HG03095 (cell line): Measurements from ENCODE around the gene SARDH.
"Not testable (repeated sequence)": the region's sequence is repeated elsewhere in the genome, so short reads cannot be mapped to it uniquely, and the experiment has no call there.

ENCODE experiments used
- ATAC-seq: cut with Tn5 transposase; IDR thresholded peaks from one replicate; pipeline ENCODE4 v1.9.1; 2021; ENCODE audit warnings: moderate library complexity; ENCODE audit not compliant: unreplicated experiment

Gene SARDH

DNA sequence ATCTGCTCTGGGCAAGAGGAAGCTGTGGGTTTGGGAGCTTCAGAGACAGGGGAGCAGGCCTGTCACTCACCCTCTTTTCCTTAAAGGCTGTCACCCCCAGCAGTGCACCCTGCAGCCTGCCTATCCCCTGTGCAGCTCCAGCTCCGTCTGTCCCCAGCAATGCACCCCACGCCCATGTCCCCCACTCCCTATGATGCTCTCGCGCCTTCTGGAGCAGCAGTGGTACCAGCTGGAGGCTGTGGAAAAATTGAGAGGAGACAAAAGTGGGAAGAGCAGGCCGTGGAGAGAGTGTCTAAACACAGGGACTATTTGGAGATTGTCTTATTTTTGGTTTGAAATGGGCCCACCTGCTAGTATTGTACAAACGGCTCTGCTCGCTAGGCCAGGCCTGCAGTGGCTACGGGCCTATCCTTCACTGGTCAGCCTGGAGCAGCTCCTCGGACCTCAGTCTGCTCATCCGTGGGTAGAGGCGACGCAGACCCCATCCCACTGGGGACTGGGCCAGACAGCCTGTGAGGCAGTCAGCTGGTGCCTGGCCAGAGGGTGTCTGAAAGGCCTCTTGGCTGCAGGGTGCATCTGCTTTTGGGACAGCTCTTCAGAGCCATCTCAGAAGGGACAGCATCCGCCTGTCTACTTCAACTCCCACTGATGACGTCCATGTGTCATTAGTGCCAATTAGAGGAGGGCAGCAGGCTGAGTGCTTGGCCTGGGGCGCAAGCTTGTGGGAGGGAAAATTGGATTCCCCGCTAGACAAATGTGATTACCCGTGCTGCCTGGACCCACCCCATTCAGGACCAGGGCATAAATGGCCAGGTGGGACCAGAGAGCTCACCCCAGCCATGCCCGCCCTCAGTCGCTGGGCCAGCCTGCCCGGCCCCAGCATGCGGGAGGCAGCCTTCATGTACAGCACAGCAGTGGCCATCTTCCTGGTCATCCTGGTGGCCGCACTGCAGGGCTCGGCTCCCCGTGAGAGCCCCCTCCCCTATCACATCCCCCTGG is 102.3 kb downstream of the SARDH start, which contains the start of gene DBH:
Gene DBH (plus strand): TSS at position 831 of the 999 bp plus-strand sequence. CDS start 9 bp downstream, at position 840.
- ATAC-seq: no peak

- no peak for ATAC-seq
Measured at GRCh38 chr9:133635098-133635497, 103.1 kb downstream of the SARDH start.

- no peak for ATAC-seq
Measured at GRCh38 chr9:133634081-133634691, 104.0 kb downstream of the SARDH start.

GRCh38 chr9:133633681-133634080 is 104.5 kb downstream of the SARDH start:
- no peak for ATAC-seq

DNA sequence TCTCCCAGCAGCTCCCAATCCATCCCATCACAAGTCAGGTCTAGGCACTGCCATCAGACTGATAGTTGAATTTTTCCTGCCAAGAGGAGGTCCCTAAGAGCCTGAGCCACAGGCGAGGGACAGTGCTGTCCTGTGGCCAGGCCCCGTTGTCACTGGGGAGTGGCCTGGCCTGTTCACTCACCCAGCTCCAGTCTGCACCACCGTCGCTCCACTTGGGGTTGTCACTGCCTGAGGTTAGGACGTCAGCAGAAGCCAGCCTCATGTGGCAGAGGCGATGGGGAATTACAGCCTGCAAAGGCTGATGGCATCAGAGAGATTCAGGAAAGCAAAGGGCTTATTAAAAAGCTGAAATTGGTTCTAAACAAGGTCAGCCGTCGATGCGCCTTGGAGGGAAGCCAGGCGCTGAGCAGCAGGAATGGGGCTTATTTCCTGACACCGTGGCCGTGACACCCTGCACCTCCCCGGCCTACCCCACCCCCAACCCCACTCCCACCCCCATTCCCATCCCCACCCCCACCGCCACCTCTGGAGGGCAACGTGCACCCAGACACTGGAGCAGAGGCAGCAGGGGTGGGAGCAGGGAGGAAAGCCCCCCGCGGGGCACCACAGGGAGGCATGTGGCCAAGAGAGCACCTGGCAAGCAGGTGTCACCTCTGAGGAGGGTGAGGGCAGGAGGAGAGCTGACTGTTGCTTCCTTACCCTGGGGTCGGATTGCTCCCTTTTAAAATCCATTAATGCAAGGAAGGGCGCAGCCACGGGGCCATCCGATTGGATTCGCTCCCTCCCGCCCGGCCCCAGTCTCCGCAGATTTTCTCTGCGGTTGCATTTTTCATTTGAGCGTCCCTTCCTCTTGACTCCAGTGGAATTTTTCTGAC is 105.1 kb downstream of the SARDH start:
- no peak for ATAC-seq

DNA sequence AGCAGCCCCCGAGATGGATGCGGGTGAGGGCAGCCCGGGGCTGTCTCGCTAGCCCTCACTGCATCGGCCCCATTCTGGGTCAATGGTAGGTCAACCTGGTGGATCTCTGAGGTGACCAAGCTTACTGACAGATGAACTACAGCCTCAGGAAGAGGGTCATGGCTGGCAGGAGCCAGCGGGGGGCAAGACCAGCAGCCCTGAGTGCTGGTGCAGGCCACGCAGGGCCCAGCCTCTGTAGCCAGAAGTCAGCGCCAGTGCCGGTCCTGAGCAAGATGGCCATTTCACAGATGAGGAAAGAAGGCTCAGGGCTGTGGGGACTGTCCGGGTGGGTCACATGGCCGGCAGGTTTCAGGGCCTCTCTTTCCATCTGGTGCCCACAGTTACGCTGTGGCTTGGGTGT is 107.0 kb downstream of the SARDH start:
- no peak for ATAC-seq

- ATAC-seq: no peak
Measured at GRCh38 chr9:133629221-133630110, 108.7 kb downstream of the SARDH start.

GRCh38 chr9:133628766-133629165 is 109.4 kb downstream of the SARDH start:
- no peak for ATAC-seq

DNA sequence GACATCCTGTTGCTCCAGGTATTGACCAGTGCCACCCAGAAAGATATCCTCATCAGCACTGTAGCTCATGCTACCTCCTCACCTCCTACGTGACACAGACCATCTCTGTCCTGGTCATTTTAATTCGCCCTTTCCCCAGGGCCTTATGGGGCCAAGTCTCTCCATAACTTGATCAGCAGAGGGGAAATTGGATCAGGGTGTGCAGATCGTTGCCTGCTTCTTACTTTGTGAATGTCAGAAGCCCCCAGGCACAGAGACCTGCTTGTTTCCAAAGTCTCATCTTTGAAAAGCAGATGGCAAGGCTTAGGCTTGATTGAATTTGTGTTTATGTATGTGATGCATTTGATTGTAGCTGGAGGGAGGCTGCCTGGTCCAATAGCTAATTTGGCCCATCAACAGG is 110.8 kb downstream of the SARDH start:
- ATAC-seq: no peak

DNA sequence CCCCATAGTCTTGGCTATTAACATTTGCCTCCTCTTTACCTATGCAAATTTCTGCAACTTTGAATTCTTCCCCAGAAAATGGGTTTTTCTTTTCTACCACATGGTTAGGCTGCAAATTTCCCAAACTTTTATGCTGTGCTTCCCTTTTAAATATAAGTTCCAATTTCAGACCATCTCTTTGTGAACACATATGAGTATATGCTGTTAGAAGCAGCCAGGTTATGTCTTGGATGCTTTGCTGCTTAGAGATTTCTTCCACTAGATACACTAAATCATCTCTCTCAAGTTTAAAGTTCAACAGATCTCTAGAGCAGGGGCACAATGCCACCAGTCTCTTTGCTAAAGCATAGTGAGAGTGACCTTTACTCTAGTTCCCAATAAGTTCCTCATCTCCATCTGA is 112.1 kb downstream of the SARDH start:
- ATAC-seq: not testable (repeated sequence)

DNA sequence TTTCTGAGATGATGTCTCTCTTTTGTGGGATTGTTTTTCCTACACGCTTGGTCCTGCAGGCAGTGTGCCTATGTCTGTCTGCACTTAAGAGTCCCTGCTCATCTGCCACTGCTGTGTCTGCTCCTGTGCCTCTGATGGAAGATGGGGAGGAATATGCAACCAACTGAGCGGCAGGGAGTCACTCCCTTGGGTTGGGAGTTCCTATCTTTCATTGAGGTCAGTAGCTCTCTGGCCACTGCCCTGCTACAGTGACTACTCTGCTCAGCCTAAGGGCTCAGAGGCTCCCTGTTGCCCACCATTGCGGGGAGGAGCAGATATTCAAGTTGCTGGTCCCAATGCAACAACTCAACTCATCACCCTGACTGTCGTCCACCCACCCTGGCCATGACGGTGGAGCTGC is 115.6 kb downstream of the SARDH start:
- no peak for ATAC-seq

- ATAC-seq: no peak
Measured at GRCh38 chr9:133621725-133622267, 116.4 kb downstream of the SARDH start.

DNA sequence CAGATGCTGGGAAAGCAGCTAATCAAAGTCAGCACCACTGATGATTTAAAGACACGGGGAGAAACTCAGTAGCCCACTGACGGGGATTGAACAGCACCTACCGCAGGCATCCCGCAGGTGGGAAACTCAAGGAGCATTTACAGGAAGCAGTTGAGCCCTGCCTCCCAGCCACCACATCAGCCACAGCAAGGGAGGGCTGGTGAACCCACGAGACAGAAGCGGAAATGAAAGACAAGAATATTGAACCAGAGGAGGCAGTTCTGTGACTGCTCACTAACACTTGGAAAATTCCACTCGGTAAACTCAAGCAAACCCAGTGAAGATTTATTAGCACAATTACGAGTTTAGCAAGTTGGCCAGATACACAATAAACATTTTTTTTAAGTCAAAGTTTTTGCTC is 118.4 kb downstream of the SARDH start:
- no peak for ATAC-seq

- ATAC-seq: no peak
Measured at GRCh38 chr9:133618726-133619125, 119.4 kb downstream of the SARDH start.

DNA sequence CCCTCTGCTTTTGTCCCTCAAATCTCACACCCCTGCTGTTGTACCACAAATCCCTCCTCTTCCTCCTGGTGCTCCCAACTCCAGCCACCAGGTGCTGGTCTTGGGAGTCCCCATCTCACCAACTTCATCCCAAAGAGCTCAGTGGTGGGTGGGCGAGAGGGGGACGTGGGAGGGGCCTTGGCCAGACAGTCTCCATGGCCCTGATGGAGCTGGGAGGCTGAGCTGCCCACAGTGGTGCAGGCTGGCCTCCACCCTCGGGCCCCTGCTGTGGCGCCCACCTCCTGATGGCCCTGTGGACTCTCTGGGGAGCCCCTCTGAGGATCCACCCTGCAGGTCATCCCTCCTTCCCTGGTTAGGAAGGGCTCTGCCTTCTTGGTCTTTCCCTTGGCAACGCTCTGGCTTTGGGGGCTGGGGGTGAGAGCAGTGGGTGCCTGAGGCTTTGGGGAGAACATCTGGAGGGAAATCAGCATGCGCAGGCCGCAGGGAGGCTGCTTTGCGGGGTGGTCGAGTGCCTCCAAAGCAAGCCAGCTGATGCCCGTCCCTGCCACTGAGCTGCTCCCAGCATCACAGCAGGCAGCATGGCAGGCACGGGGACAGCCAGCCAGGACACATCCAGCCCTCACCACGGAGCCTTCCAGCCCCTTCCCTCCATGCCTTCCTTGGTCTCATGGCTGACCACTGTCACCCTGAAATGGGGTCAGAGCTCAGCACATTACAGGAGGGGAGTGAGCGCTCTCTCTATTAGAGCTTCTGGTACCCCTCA is 121.3 kb downstream of the SARDH start:
- ATAC-seq: no peak

GRCh38 chr9:133615606-133616188 is 122.5 kb downstream of the SARDH start:
- ATAC-seq: no peak

DNA sequence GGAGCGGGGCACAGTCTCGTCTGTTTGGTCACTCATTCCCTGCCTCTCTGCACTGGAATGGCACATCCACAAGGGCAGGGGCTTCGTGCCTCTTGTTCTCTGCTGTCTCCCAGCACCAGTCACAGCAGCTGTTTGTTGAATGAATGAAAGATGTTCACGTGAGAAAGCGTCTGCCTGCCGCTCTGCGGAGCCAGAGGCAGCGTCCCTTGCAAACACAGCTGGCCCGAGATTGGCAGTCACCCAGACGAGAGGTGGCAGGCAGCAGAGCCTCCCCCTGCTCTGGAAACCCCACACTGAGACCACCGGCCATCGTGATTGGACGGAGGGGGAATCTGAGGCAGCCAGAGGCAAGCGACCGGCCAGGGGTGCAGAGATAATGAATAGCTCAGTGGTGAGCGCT is 123.0 kb downstream of the SARDH start:
- no peak for ATAC-seq

DNA sequence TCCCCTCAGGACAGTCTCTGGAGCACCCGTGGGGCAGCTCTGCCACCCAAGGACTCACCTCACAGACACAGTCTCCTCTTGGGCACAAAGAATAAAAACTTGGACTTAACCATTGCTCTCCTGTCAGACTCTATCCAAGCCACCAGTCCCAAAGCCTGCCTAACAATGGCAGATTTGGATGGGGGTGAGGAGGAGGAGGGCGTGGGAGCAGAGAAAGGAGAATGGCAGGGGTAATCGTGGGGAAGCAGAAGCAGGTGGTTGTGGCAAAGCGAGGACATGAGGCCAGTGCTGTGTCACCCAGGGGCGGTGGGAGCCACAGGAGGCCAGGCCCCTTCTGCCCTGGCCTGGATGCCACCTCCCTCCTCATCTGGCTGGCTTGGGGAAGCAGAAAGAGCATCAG is 123.5 kb downstream of the SARDH start:
- no peak for ATAC-seq

DNA sequence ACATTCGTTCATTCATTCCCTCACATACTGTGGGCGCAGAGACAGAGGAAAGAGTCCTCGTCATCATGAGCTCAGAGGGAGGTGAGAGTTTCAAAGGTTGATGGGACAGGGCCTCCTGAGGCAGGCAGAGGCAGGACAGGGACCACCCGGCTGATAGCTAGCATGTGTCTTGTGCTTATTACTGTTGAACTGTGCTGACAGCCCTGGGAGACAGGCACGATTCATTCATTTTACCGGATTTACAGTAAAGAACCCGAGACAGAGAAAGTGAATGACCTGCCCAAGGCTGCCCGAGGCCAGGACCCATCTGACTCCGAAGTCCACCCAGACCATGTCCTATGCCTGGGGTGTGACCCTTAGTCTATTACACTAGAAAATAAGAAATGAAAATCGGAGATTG is 124.1 kb downstream of the SARDH start:
- ATAC-seq: no peak
